Stimulated activated CD4-positive, alpha-beta T cell treated with anti-CD3 and anti-CD28 coated beads, TNF-alpha, amount 100 ng/mL, for 48 hours (primary cell): ENCODE results near the gene SPARC.

Source experiments
- DNase-seq, 3 donors: peaks; one replicate each; pipeline ENCODE4 v3.0.0-alpha.2; 2020; ENCODE audit warnings: low read depth in 3 of 3

SPARC gene

GRCh38 chr5:151660616-151661495 is 25.9 kb downstream of the SPARC start:
- no peak for DNase-seq

- peak; percentile 54 to 68 (median 67) for DNase-seq
These were observed 27.5 kb downstream of the SPARC start for GRCh38 chr5:151659001-151659754.

- DNase-seq, result no peak
These were observed 29.6 kb downstream of the SPARC start for GRCh38 chr5:151657114-151657513.

- no peak for DNase-seq
These were observed 30.4 kb downstream of the SPARC start for GRCh38 chr5:151656311-151656710.

GRCh38 chr5:151651997-151652645 is 34.6 kb downstream of the SPARC start:
- peak; percentile 54 to 57 (median 57) for DNase-seq

GRCh38 chr5:151648988-151649387 is 37.7 kb downstream of the SPARC start:
- DNase-seq, result no peak

- no peak for DNase-seq
These were observed 38.6 kb downstream of the SPARC start for GRCh38 chr5:151648089-151648488.

GRCh38 chr5:151647320-151647861 is 39.3 kb downstream of the SPARC start:
- DNase-seq, result no peak

GRCh38 chr5:151646334-151646733 is 40.4 kb downstream of the SPARC start:
- DNase-seq, result no peak

GRCh38 chr5:151643388-151643787 is 43.3 kb downstream of the SPARC start:
- DNase-seq, result no peak

GRCh38 chr5:151642472-151643140 is 44.1 kb downstream of the SPARC start:
- no peak for DNase-seq

GRCh38 chr5:151638619-151639018 is 48.1 kb downstream of the SPARC start:
- DNase-seq, result no peak

- DNase-seq, result no peak
These were observed 49.0 kb downstream of the SPARC start for GRCh38 chr5:151637676-151638075.

- DNase-seq, result no peak
These were observed 52.8 kb downstream of the SPARC start for GRCh38 chr5:151633892-151634291.

- DNase-seq, result no peak
These were observed 53.8 kb downstream of the SPARC start for GRCh38 chr5:151632941-151633340.

GRCh38 chr5:151632524-151632923 is 54.2 kb downstream of the SPARC start:
- no peak for DNase-seq

- DNase-seq, result no peak
These were observed 54.8 kb downstream of the SPARC start for GRCh38 chr5:151631941-151632340.

- DNase-seq, result no peak
These were observed 56.6 kb downstream of the SPARC start for GRCh38 chr5:151630088-151630487.

GRCh38 chr5:151628112-151628823 is 58.4 kb downstream of the SPARC start:
- no peak for DNase-seq

GRCh38 chr5:151627650-151628049 is 59.1 kb downstream of the SPARC start:
- DNase-seq, result no peak

GRCh38 chr5:151625285-151625684 is 61.4 kb downstream of the SPARC start:
- DNase-seq, result no peak
